Hepatocyte (in vitro differentiated cells): ENCODE results near the gene CYP24A1. TPM values are rescaled to one million over a fixed set of nuclear protein-coding genes. Genes with fewer than 3 reads are reported as not detected.

Experiments used
- DNase-seq: peaks from one replicate; pipeline ENCODE4 v3.0.0-alpha.2; 2016; ENCODE audit warnings: low spot score
- H2AFZ ChIP-seq: fragments of 200-600 bp; sonication (generic); 2 replicates; pipeline ENCODE4 v1.6.0; 2016; ENCODE audit warnings: antibody characterized with exemption, mild to moderate bottlenecking
- H3K27ac ChIP-seq: fragments of 200-600 bp; sonication (generic); 2 replicates; pipeline ENCODE4 v1.5.1; 2016; ENCODE audit warnings: mild to moderate bottlenecking
- H3K27me3 ChIP-seq: fragments of 200-600 bp; sonication (generic); 2 replicates; pipeline ENCODE4 v1.6.1; 2016
- H3K36me3 ChIP-seq: fragments of 200-600 bp; sonication (generic); replicated peaks from 2 replicates; pipeline ENCODE4 v1.5.1; 2016; ENCODE audit warnings: low read depth; ENCODE audit not compliant: insufficient read depth
- H3K4me1 ChIP-seq: fragments of 200-600 bp; sonication (generic); 2 replicates; pipeline ENCODE4 v1.5.1; 2016; ENCODE audit warnings: mild to moderate bottlenecking, moderate library complexity; ENCODE audit not compliant: insufficient read depth
- H3K4me2 ChIP-seq: fragments of 200-600 bp; sonication (generic); 2 replicates; pipeline ENCODE4 v1.6.0; 2016
- H3K4me3 ChIP-seq: fragments of 200-600 bp; sonication (generic); 2 replicates; pipeline ENCODE4 v1.5.1; 2016; ENCODE audit warnings: mild to moderate bottlenecking
- H3K79me2 ChIP-seq: fragments of 200-600 bp; sonication (generic); 2 replicates; pipeline ENCODE4 v1.6.0; 2017; ENCODE audit warnings: mild to moderate bottlenecking
- H3K9me2 ChIP-seq: fragments of 200-600 bp; sonication (generic); replicated peaks from 2 replicates; pipeline ENCODE4 v1.6.0; 2017; ENCODE audit warnings: mild to moderate bottlenecking; ENCODE audit not compliant: insufficient read depth
- H3K9me3 ChIP-seq: fragments of 200-600 bp; sonication (generic); 2 replicates; pipeline ENCODE4 v1.5.1; 2016; ENCODE audit warnings: low read depth, mild to moderate bottlenecking
- H4K20me1 ChIP-seq: fragments of 200-600 bp; sonication (generic); 2 replicates; pipeline ENCODE4 v1.6.0; 2016; ENCODE audit warnings: mild to moderate bottlenecking; ENCODE audit not compliant: insufficient read depth, poor library complexity, severe bottlenecking
- CTCF ChIP-seq: fragments of 200-600 bp; sonication (generic); IDR thresholded peaks from 2 replicates; pipeline ENCODE4 v1.5.1; 2016; ENCODE audit warnings: antibody characterized with exemption, mild to moderate bottlenecking; ENCODE audit not compliant: poor library complexity
- EZH2 ChIP-seq: fragments of 200-600 bp; sonication (generic); IDR thresholded peaks from 2 replicates; pipeline ENCODE4 v1.6.1; 2016; ENCODE audit warnings: antibody characterized with exemption, mild to moderate bottlenecking, borderline replicate concordance
- EZH2phosphoT487 ChIP-seq: fragments of 200-600 bp; sonication (generic); IDR thresholded peaks from one replicate; pipeline ENCODE4 v1.6.1; 2018; ENCODE audit warnings: antibody characterized with exemption, mild to moderate bottlenecking, low read depth, moderate library complexity; ENCODE audit not compliant: unreplicated experiment, severe bottlenecking
- WGBS: methylation state at CpG from one replicate; pipeline ENCODE4 v1.1.6; 2016; ENCODE audit warnings: low lambda C conversion rate; ENCODE audit errors: missing lambda C conversion rate; 5-methylcytosine and 5-hydroxymethylcytosine counted together
- polyA plus RNA-seq: library from polyadenylated mRNA; unstranded; fragments of >200 nt; fragmentation: Nextera tagmentation; extraction: Ambion mirVana; gene quantifications from 2 replicates; pipeline ENCODE4 v1.2.1, GENCODE V29; 2016
- total RNA-seq: library from RNA; depleted of rRNA; stranded (reverse); fragments of >200 nt; gene quantifications from 2 replicates; pipeline ENCODE4 v1.2.3, GENCODE V29; 2014

CYP24A1 gene
- total and polyA plus RNA-seq, 2 experiments from 2014 or later = 1.5 TPM; not detected in 1

- no peaks in the 10 kb centered on the region for H3K79me2 ChIP-seq
- no peaks in the 10 kb centered on the region for H3K36me3 ChIP-seq
- H3K27ac ChIP-seq = no peak overlapping the region
- no peaks in the 10 kb centered on the region for H3K4me1 ChIP-seq
- TF ChIP-seq EZH2phosphoT487 (no peak), EZH2 (no peak), CTCF (no peak)
- H3K9me2 ChIP-seq = no peaks in the 10 kb centered on the region
- H3K9me3 ChIP-seq = no peaks in the 10 kb centered on the region
- no peaks in the 10 kb centered on the region for H4K20me1 ChIP-seq
- H3K4me2 ChIP-seq = no peak overlapping the region
- H2AFZ ChIP-seq = no peak overlapping the region
- H3K27me3 ChIP-seq = no peaks in the 10 kb centered on the region
- no peak overlapping the region for H3K4me3 ChIP-seq
- DNase-seq = no peak
- 92% methylated on average over 10 of the region's 10 CpGs for WGBS
These were observed 21.4 kb downstream of the CYP24A1 start for GRCh38 chr20:54152227-54153040.

- Histone ChIP-seq H3K27me3 (no peaks in the 10 kb centered on the region), H2AFZ (no peak overlapping the region), H3K4me1 (no peaks in the 10 kb centered on the region), H3K4me2 (no peak overlapping the region), H3K27ac (no peak overlapping the region), H3K36me3 (no peaks in the 10 kb centered on the region), H4K20me1 (no peaks in the 10 kb centered on the region), H3K9me2 (no peaks in the 10 kb centered on the region), H3K79me2 (no peaks in the 10 kb centered on the region), H3K9me3 (no peaks in the 10 kb centered on the region), H3K4me3 (no peak overlapping the region)
- DNase-seq = no peak
- WGBS = 94% methylated on average over 12 of the region's 12 CpGs
- TF ChIP-seq CTCF = no peak
- no peak for TF ChIP-seq EZH2
- TF ChIP-seq EZH2phosphoT487 = no peak
These were observed 22.1 kb downstream of the CYP24A1 start for GRCh38 chr20:54151511-54152226.

GRCh38 chr20:54151075-54151439, 22.7 kb downstream of the CYP24A1 start:
- H3K27me3 ChIP-seq = no peaks in the 10 kb centered on the region
- H3K9me2 ChIP-seq = no peaks in the 10 kb centered on the region
- 75% methylated on average over 2 of the region's 2 CpGs for WGBS
- no peaks in the 10 kb centered on the region for H4K20me1 ChIP-seq
- no peak for DNase-seq
- no peak overlapping the region for H2AFZ ChIP-seq
- no peak overlapping the region for H3K4me3 ChIP-seq
- TF ChIP-seq CTCF (no peak), EZH2 (no peak), EZH2phosphoT487 (no peak)
- H3K36me3 ChIP-seq = no peaks in the 10 kb centered on the region
- H3K27ac ChIP-seq = no peak overlapping the region
- no peak overlapping the region for H3K4me2 ChIP-seq
- H3K4me1 ChIP-seq = no peaks in the 10 kb centered on the region
- H3K79me2 ChIP-seq = no peaks in the 10 kb centered on the region
- no peaks in the 10 kb centered on the region for H3K9me3 ChIP-seq
